Breast epithelium (tissue), 3 donors: ENCODE data around the gene SERTAD4.

Experiments
- POLR2A ChIP-seq: fragments of 450-650 bp; IDR thresholded peaks from one replicate; pipeline ENCODE4 v1.6.1; 2016; ENCODE audit warnings: antibody characterized with exemption, mild to moderate bottlenecking, moderate library complexity
- TF ChIP-seq, protein P1 (sequence below), 3 donors: fragments of 450-650 bp; IDR thresholded peaks; one replicate each; pipeline ENCODE4 v1.5.1; 2016 to 2017; ENCODE audit warnings: antibody characterized with exemption in 3 of 3, mild to moderate bottlenecking in 3 of 3, moderate library complexity in 3 of 3

DNA sequence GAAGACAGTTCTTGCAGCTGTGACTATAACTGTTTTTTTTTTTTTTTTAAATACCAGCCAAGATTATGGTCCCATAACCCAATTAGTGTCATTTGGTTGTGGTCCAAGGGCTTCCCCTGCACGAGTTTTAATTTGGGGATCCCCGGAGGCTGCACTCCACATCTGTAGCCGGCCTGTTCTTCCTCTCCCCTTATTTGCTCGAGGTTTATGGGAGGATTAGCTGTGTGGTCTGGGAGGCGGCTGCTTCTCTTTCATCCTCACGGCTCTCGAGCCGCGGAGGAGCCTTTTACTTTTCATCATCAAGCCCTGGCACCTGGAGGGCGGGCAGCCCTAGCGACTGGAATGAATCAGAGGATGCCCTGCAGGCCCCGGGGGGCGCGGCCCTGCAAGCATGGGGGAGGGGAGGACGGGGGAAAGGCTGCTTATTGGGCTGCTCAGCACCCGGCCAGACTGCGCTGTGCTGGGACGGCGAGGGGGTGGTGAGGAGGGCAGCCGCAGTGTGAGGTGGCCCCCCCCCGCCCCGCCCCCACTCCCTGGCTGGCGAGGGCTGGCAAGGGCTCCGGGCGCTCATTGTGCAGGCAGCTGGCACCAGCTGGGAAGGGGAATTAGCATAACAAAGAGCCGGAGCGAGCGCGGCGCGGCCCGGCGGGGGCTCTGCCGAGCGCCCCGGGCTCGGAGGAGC lies 18.5 kb downstream of the SERTAD4 start:
- TF ChIP-seq, protein P1, sequence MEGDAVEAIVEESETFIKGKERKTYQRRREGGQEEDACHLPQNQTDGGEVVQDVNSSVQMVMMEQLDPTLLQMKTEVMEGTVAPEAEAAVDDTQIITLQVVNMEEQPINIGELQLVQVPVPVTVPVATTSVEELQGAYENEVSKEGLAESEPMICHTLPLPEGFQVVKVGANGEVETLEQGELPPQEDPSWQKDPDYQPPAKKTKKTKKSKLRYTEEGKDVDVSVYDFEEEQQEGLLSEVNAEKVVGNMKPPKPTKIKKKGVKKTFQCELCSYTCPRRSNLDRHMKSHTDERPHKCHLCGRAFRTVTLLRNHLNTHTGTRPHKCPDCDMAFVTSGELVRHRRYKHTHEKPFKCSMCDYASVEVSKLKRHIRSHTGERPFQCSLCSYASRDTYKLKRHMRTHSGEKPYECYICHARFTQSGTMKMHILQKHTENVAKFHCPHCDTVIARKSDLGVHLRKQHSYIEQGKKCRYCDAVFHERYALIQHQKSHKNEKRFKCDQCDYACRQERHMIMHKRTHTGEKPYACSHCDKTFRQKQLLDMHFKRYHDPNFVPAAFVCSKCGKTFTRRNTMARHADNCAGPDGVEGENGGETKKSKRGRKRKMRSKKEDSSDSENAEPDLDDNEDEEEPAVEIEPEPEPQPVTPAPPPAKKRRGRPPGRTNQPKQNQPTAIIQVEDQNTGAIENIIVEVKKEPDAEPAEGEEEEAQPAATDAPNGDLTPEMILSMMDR (IDR thresholded peaks at IDR 0.05) = no peak
- TF ChIP-seq POLR2A = no peak
